ENCODE measurements around the gene ELMO1.

Gene ELMO1

GRCh38 chr7:37394158-37394557 is 54.5 kb downstream of the ELMO1 start:
- no peak for DNase-seq (ENCODE audit: low read depth)
- no peak overlapping the region for H3K4me3 ChIP-seq (ENCODE audit: low read depth, low read length)
- TF ChIP-seq CTCF (IDR thresholded peaks at IDR 0.05; ENCODE audit: low read depth, low read length, missing control alignments), result no peak
- in situ Hi-C loops (cut with HindIII; ENCODE audit: low sequenced_read_pairs), result no loop called here

GRCh38 chr7:37393476-37393875 is 55.2 kb downstream of the ELMO1 start:
- TF ChIP-seq CTCF (IDR thresholded peaks at IDR 0.05; ENCODE audit: low read depth, low read length, missing control alignments), result no peak
- H3K4me3 ChIP-seq (ENCODE audit: low read depth, low read length), result no peak overlapping the region
- DNase-seq (ENCODE audit: low read depth), result no peak
- in situ Hi-C loops (cut with HindIII; ENCODE audit: low sequenced_read_pairs), result no loop called here

GRCh38 chr7:37392673-37393017 is 56.0 kb downstream of the ELMO1 start:
- no peak overlapping the region for H3K4me3 ChIP-seq (ENCODE audit: low read depth, low read length)
- DNase-seq (ENCODE audit: low read depth), result no peak
- TF ChIP-seq CTCF (IDR thresholded peaks at IDR 0.05; ENCODE audit: low read depth, low read length, missing control alignments), result no peak
- in situ Hi-C loops (cut with HindIII; ENCODE audit: low sequenced_read_pairs), result no loop called here

GRCh38 chr7:37391791-37392672 is 56.6 kb downstream of the ELMO1 start:
- no peak for TF ChIP-seq CTCF (IDR thresholded peaks at IDR 0.05; ENCODE audit: low read depth, low read length, missing control alignments)
- no peak for DNase-seq (ENCODE audit: low read depth)
- in situ Hi-C loops (cut with HindIII; ENCODE audit: low sequenced_read_pairs), result no loop called here
- H3K4me3 ChIP-seq (ENCODE audit: low read depth, low read length), result no peak overlapping the region

- TF ChIP-seq CTCF (IDR thresholded peaks at IDR 0.05; ENCODE audit: low read depth, low read length, missing control alignments), result no peak
Observed at GRCh38 chr7:37390114-37390513, 58.5 kb downstream of the ELMO1 start.

GRCh38 chr7:37388811-37389210 is 59.9 kb downstream of the ELMO1 start:
- no peak for TF ChIP-seq CTCF (IDR thresholded peaks at IDR 0.05; ENCODE audit: low read depth, low read length, missing control alignments)
- no peak for DNase-seq (ENCODE audit: low read depth)
- in situ Hi-C loops (cut with HindIII; ENCODE audit: low sequenced_read_pairs), result no loop called here
- H3K4me3 ChIP-seq (ENCODE audit: low read depth, low read length), result no peak overlapping the region

More at GRCh38 chr7:37390114-37390513, 58.5 kb downstream of the ELMO1 start:
- no peak for DNase-seq (ENCODE audit: low read depth)
- H3K4me3 ChIP-seq (ENCODE audit: low read depth, low read length), result no peak overlapping the region
- in situ Hi-C loops (cut with HindIII; ENCODE audit: low sequenced_read_pairs), result no loop called here

Data from astrocyte of the cerebellum (primary cell).